Loucy (cell line): ENCODE measurements around the gene ASH1L.

ENCODE experiments used
- EZH2phosphoT487 ChIP-seq: fragments of 200-600 bp; IDR thresholded peaks from 2 replicates; pipeline ENCODE4 v1.6.1; 2018; ENCODE audit warnings: antibody characterized with exemption, mild to moderate bottlenecking, moderate library complexity, borderline replicate concordance
- TF ChIP-seq, protein P1 (sequence below): fragments of 200-600 bp; sonication (generic); conservative IDR thresholded peaks from 2 replicates; pipeline ENCODE4 v1.5.1; 2014; ENCODE audit warnings: mild to moderate bottlenecking, antibody characterized with exemption, low read length

DNA sequence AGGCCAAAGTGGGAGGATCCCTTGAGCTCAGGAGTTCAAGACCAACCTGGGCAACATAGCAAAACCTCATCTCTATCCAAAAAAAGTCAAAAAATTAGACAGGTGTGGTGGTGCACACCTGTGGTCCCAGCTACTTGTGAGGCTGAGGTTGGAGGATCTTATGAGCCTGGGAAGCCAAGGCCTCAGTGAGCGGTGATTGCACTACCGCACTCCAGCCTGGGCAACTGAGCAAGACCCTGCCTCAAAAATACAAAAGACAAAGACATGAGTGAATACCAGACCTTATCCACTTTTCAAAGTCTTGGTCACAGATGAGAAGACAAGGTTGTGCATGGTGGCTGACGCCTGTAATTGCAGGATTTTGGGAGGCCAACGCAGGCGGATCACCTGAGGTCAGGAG, 34.3 kb upstream of the ASH1L start:
- TF ChIP-seq, protein P1, sequence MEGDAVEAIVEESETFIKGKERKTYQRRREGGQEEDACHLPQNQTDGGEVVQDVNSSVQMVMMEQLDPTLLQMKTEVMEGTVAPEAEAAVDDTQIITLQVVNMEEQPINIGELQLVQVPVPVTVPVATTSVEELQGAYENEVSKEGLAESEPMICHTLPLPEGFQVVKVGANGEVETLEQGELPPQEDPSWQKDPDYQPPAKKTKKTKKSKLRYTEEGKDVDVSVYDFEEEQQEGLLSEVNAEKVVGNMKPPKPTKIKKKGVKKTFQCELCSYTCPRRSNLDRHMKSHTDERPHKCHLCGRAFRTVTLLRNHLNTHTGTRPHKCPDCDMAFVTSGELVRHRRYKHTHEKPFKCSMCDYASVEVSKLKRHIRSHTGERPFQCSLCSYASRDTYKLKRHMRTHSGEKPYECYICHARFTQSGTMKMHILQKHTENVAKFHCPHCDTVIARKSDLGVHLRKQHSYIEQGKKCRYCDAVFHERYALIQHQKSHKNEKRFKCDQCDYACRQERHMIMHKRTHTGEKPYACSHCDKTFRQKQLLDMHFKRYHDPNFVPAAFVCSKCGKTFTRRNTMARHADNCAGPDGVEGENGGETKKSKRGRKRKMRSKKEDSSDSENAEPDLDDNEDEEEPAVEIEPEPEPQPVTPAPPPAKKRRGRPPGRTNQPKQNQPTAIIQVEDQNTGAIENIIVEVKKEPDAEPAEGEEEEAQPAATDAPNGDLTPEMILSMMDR: no peak
- no peak for TF ChIP-seq EZH2phosphoT487
